VCaP (cell line): ENCODE results near the gene RIN3.

ENCODE experiments used
- H3K27ac ChIP-seq: fragments of 450-650 bp; 2 replicates; pipeline ENCODE4 v1.5.1; 2017
- TF ChIP-seq, protein P1 (sequence below): fragments of 450-650 bp; conservative IDR thresholded peaks from 2 replicates; pipeline ENCODE4 v1.5.1; 2017; ENCODE audit warnings: mild to moderate bottlenecking, moderate library complexity

Gene RIN3

DNA sequence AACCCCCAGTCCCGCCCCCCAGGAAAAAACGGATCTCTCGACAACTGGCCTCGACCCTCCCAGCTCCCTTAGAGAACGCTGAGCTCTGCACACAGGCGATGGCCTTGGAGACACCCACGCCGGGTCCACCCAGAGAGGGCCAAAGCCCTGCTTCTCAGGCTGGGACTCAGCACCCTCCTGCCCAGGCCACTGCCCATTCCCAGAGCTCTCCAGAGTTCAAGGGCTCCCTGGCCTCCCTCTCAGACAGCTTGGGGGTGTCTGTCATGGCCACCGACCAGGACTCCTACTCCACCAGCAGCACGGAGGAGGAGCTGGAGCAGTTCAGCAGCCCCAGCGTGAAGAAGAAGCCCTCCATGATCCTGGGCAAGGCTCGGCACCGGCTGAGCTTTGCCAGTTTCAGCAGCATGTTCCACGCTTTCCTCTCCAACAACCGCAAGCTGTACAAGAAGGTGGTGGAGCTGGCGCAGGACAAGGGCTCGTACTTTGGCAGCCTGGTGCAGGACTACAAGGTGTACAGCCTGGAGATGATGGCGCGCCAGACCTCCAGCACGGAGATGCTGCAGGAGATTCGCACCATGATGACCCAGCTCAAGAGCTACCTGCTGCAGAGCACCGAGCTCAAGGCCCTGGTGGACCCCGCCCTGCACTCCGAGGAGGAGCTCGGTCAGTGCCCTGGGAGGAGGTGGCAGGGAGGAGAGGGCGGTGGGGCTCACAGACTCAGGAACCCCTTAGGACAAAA lies 139.0 kb downstream of the RIN3 start:
- TF ChIP-seq, protein P1, sequence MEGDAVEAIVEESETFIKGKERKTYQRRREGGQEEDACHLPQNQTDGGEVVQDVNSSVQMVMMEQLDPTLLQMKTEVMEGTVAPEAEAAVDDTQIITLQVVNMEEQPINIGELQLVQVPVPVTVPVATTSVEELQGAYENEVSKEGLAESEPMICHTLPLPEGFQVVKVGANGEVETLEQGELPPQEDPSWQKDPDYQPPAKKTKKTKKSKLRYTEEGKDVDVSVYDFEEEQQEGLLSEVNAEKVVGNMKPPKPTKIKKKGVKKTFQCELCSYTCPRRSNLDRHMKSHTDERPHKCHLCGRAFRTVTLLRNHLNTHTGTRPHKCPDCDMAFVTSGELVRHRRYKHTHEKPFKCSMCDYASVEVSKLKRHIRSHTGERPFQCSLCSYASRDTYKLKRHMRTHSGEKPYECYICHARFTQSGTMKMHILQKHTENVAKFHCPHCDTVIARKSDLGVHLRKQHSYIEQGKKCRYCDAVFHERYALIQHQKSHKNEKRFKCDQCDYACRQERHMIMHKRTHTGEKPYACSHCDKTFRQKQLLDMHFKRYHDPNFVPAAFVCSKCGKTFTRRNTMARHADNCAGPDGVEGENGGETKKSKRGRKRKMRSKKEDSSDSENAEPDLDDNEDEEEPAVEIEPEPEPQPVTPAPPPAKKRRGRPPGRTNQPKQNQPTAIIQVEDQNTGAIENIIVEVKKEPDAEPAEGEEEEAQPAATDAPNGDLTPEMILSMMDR = no peak
- H3K27ac ChIP-seq = no peak overlapping the region

DNA sequence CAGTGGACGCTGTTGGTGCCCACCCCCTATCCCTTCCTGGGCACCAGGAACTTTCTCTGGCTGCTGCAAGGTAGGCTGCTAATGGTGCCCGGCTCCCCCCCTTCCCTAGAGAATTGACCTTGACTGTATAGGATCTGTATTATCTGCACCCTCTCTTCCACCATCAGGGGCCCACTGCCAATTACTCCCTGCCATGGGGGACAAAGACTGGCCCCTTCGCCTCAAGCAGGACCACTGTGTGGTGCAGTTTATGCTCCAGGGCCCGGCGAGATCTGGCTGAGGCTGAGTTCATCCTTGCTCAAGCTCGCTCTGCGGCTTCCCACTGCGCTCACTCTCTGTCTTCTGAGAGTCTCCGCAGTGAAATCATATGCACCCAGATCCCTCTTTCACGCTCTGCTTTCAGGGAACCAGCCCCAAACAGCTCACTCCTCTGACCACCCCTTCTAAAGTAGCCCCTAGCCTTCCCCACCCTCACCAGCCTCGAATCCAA lies 139.6 kb downstream of the RIN3 start:
- TF ChIP-seq, protein P1 = no peak
- no peak overlapping the region for H3K27ac ChIP-seq

DNA sequence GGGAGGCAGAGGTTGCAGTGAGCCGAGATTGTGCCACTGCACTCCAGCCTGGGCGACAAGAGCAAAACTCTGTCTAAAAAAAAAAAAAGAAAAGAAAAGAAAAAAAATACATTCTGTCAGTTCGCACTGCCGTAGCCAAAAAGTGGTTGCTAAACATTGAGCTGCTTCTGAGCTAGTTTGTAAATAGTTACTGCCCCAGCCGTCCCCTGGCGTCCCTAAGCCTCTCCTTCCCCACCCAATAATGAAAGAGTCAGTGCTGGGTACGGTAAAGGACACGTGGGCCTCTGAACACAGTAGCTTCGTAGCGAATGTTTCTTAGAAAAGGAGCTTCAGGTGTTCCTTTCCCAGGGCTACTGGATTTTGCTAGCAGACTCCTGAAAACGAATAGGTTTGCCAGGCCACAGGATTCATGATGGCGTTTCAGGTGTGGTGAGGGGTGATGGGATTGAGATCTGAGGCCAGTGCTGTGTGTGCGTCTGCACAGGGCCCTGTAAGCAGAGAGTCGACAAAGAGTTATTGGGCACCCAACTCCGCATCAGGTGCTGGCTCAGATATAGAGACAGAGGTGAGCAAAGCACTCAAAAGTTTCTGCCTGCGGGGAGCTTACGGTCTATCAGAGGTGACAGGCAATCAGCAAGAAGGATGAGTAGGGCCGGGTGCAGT lies 140.8 kb downstream of the RIN3 start:
- no peak overlapping the region for H3K27ac ChIP-seq
- TF ChIP-seq, protein P1 = no peak

DNA sequence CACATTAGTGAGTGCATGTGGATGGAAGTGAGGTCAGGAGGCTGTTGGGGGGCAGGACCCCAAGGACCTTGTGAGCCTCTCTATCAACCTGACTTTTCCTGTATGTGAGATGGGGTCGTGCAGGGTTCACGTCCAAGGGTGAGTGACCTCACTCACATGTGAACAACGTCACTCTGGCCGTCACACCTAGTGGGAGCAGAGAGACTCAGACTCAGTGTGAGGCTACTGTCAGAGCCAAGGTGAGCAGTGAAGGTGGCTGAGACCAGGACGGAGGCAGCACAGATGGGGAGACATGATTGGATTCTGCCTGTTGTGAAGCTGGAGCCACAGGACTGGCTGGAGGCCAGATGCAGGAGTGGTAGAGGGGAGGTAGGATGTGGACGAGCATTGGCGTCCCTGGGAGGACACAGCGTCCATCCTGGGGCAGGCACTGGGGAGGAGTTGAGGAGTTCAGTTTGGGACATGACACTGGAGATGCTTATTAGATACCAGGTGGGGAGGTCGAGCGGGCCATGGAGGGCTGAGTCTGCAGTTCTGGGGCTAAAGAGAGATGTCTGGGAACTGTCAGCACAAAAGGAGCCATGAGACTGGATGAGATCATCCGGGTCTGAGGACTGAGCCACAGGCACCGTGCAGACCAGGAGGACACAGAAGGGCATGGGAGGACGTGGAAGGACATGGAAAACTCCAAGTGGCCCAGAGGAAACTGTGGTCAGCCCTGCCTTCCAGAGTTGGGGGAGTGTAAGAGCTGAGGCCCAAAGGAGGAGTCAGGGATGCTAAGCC lies 142.0 kb downstream of the RIN3 start:
- H3K27ac ChIP-seq = no peak overlapping the region
- TF ChIP-seq, protein P1 = no peak

DNA sequence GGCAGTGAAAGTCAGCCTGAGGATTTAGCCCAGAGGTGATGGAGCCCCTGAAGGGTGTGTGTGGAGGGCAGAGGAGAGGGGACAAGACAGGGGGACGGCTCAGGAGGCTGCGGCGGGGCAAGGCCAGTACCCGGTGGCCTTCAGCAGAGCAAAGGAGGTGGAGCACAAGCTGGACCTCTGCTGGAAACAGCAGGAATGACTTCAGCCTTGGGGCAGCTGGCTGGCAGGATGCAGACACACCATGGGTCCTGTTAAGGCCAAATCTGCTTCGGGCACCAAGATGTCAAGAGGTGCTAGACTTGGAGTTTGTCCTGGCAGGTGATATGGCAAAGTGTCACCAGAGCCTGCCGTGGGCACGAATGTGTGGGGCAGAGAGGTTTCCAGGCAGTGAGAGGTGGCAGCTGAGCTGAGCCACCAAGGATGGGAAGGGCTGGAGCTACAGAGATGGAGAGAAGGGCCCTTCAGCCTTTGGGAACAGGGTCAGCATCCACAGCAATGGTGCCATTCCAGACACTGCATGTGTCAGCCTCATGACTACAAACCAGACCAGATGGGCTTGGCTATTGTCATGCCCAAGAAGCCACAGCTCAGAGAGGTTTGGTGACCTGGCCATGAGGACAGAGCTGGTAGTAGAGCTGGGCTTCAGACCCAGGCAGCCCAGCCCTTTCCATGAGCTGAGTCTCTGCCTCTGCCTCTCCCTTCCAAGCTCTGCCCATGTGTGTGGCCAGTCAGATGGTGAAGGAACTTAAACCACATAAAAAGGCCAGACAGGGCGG lies 142.9 kb downstream of the RIN3 start:
- H3K27ac ChIP-seq = no peak overlapping the region
- TF ChIP-seq, protein P1 = no peak; the same call in 1 of the 2 replicates

DNA sequence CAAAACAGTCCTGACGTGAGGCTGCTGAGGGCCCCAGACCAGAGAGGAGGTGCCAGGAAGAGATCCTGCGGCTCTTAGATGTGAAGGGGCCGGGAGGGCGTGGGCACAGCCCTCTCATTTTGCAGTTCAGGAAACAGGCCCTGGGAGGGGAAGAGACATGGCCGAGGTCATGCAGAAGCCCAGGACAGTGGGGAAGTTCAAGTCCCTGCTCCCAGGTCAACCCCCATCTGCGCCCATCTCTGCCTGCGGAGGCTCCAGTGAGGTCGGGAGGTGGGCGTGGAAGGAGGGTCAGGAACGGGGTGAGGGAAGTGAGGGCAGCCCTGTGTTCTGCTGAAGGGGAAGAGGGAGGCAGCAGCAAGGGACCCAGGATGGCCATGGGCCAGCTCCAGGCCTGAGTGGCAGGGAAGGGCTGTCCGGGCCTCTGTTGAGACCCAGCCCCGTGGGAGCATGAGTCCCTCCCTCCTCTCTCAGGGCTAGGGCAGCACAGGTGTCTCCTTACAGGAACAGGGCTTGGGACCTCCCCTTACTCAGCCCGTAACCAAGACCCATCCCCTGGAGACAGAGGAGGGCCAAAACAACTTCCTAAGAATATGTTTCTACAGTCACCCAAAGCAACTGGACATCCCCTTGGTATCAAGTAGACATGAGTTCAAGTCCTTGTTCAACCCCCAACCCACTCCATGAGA lies 144.0 kb downstream of the RIN3 start:
- TF ChIP-seq, protein P1 = no peak
- no peak overlapping the region for H3K27ac ChIP-seq
